ENCODE results near the gene PRKCG.
"Not testable (repeated sequence)": the region's sequence is repeated elsewhere in the genome, so short reads cannot be mapped to it uniquely, and the experiment has no call there.

PRKCG gene

DNA sequence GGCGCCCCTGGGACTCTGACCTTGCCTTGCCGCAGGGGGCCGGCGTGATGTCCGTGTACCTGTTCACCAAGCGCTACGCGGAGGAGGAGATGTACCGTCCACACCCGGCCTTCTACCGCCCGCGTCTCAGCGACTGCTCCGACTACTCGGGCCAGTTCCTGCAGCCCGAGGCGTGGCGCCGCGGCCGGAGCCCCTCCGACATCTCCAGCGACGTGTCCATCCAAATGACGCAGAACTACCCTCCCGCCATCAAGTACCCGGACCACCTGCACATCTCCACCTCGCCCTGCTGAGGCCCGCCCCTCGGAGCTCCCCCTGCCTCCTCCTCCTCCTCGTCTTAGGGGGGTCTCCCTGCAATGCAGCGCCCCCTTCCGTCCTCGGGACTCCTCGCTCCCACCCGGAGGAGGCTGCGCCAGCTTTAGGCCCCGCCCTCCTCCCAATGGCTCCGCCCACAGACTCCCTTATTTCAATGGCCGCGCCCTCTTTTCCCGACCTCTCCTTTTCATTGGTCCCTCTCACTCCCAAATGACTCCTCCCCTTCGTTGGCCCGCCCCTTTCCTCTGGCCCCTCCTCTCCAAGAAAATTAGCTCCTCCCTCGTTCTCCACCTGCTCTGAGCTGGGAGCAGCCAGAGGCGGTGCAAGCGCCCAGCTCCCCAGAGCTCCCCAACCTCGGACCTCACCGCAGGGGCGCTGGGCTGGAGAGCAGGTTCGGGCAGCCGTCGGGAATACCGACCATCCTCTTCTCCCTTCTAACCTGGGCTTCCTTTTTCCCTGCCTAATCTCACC is 60.2 kb downstream of the PRKCG start:
- in situ Hi-C loops (cut with HindIII; ENCODE audit: low sequenced_read_pairs) = no loop called here
- H3K4me3 ChIP-seq (ENCODE audit: low read depth, low read length) = no peak overlapping the region
- TF ChIP-seq, protein P1, sequence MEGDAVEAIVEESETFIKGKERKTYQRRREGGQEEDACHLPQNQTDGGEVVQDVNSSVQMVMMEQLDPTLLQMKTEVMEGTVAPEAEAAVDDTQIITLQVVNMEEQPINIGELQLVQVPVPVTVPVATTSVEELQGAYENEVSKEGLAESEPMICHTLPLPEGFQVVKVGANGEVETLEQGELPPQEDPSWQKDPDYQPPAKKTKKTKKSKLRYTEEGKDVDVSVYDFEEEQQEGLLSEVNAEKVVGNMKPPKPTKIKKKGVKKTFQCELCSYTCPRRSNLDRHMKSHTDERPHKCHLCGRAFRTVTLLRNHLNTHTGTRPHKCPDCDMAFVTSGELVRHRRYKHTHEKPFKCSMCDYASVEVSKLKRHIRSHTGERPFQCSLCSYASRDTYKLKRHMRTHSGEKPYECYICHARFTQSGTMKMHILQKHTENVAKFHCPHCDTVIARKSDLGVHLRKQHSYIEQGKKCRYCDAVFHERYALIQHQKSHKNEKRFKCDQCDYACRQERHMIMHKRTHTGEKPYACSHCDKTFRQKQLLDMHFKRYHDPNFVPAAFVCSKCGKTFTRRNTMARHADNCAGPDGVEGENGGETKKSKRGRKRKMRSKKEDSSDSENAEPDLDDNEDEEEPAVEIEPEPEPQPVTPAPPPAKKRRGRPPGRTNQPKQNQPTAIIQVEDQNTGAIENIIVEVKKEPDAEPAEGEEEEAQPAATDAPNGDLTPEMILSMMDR (IDR thresholded peaks at IDR 0.05; ENCODE audit: low read depth, low read length) = no peak
- no peak for DNase-seq (ENCODE audit: low read depth, low spot score)

DNA sequence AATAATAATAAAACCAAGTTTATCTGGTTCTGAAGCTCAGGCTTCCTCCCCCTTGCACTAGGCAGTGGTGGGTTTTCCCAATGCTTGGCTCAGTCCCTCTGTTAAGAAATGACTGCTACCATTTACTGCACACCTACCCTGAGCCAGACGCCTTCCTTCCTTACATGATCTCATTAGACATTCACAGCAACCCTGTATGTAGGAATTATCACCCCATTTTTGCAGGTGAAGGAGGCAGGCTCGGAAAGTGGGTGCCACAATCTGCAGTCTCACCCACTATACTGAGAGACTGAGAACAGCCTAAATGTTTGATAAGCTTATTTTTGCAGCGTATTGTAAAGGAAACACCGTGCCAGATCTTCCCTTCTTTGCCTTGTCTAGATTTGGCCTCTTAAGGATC is 62.4 kb downstream of the PRKCG start:
- DNase-seq (ENCODE audit: low read depth, low spot score) = no peak
- no peak overlapping the region for H3K4me3 ChIP-seq (ENCODE audit: low read depth, low read length)
- in situ Hi-C loops (cut with HindIII; ENCODE audit: low sequenced_read_pairs) = no loop called here
- TF ChIP-seq, protein P1 (IDR thresholded peaks at IDR 0.05; ENCODE audit: low read depth, low read length) = no peak

DNA sequence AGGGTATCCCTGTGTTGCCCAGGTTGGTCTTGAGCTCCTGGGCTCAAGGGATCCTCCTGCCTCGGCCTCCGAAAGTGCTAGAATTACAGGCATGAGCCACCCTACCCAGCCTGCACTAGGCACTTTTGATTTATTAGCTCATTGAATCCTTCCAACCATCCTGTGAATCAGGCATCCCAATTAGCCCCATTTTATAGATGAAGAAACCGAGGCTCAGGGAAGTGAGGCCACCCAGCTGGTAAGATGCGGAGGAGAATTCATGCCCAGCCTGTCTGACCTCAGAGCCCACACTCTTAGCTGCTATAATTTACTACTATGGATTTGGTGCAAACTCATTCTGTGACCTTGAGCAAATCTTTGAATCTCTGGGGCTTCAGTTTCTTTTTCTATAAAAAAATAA is 62.9 kb downstream of the PRKCG start:
- H3K4me3 ChIP-seq (ENCODE audit: low read depth, low read length) = no peak overlapping the region
- TF ChIP-seq, protein P1 (IDR thresholded peaks at IDR 0.05; ENCODE audit: low read depth, low read length) = no peak
- DNase-seq (ENCODE audit: low read depth, low spot score) = no peak
- in situ Hi-C loops (cut with HindIII; ENCODE audit: low sequenced_read_pairs) = no loop called here

DNA sequence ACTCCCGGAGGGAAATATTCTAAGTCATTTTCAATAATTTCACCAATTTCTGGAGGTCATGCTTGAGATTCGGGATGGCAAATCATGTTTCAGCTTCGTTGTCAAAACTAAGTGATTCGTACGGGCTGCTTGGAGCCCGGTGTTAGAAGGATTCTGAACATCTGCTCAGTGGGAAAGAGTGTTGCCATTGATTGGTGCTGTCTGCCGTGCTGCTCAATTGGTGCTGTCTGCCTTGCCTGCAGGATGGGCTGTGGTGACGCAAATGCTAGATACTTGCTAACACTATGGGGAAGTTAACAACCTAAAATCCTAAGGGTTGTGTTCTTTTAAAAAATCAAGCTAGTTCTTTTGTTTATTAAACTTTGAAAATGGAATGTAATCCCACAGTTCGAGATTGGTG is 63.4 kb downstream of the PRKCG start:
- TF ChIP-seq, protein P1 (IDR thresholded peaks at IDR 0.05; ENCODE audit: low read depth, low read length) = no peak
- DNase-seq (ENCODE audit: low read depth, low spot score) = no peak
- in situ Hi-C loops (cut with HindIII; ENCODE audit: low sequenced_read_pairs) = no loop called here

DNA sequence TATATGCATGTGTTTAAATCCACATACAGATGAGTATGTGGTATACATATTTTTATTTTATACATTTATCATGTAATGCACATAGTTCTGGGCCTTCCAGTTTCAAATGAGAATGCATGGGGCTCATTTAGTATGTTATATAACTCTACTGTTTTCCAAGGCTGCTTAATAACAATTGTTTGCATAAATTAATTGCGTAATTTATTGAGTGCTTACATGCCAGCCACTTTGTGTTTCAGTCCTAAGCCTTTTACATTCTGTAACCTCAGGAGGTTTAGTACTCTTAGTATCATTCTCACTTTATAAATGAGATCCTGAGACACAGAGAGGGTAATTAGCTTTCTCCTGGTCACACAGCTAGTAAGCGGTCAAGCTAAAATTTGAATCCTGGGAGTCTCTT is 64.0 kb downstream of the PRKCG start:
- in situ Hi-C loops (cut with HindIII; ENCODE audit: low sequenced_read_pairs) = no loop called here
- TF ChIP-seq, protein P1 (IDR thresholded peaks at IDR 0.05; ENCODE audit: low read depth, low read length) = no peak
- DNase-seq (ENCODE audit: low read depth, low spot score) = no peak
- no peak overlapping the region for H3K4me3 ChIP-seq (ENCODE audit: low read depth, low read length)

More for the DNA sequence above, 63.4 kb downstream of the PRKCG start:
- no peak overlapping the region for H3K4me3 ChIP-seq (ENCODE audit: low read depth, low read length)

DNA sequence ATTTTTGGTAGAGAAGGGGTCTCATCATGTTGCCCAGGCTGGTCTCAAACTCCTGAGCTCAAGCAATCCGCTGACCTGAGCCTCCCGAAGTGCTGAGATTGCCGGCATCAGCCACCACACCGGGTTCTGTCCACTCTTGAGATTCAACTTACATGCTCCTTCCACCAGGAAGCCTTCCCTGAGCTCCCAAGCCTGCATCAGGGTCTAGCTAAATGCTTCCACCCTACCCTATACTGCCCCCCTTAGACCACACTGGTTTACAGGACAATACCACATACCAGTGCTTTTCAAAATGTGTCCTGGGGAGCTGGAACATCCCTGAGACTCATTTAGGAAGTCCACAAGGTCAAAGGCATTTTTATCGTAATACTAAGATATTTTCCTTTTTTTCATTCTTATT is 65.6 kb downstream of the PRKCG start:
- no peak for DNase-seq (ENCODE audit: low read depth, low spot score)
- TF ChIP-seq, protein P1 (IDR thresholded peaks at IDR 0.05; ENCODE audit: low read depth, low read length) = peak; percentile 10
- H3K4me3 ChIP-seq (ENCODE audit: low read depth, low read length) = no peak overlapping the region
- in situ Hi-C loops (cut with HindIII; ENCODE audit: low sequenced_read_pairs) = no loop called here

DNA sequence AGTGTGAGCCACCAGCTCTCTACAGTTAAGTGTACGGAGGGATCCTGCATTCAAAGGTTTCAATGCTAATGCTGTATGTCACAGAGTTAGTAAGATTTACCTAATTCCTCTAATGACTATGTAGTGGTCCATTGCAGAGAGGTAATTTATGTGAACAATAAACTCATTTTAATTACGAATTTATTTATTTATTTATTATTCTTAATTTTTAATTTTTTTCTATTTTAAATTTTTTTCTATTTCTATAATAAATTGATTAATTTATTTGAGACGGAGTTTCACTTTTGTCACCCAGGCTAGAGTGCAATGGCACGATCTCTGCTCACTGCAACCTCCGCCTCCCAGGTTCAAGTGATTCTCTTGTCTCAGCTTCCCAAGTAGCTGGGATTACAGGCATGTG is 66.6 kb downstream of the PRKCG start:
- DNase-seq (ENCODE audit: low read depth, low spot score); in situ Hi-C loops (cut with HindIII; ENCODE audit: low sequenced_read_pairs); H3K4me3 ChIP-seq (ENCODE audit: low read depth, low read length): not testable (repeated sequence)
